HepG2 (cell line): Measurements from ENCODE around the gene PLAAT3. TPM values are rescaled to one million over a fixed set of nuclear protein-coding genes. Genes with fewer than 3 reads are reported as not detected.

ENCODE experiments used
- ATAC-seq: fragments of 200-7000 bp; cut with Tn5 transposase; 3 replicates; pipeline ENCODE4 v1.9.1; 2020; ENCODE audit warnings: mild to moderate bottlenecking, moderate library complexity
- BruUV-seq: library from RNA; stranded (reverse); fragments of 400-500 nt; replicated peaks from 2 replicates; lab custom pipeline; 2021; lab: Mats Ljungman, UMichigan
- CTCF ChIA-PET: fragments of 300-600 bp; formaldehyde crosslinking; extraction: SDS; loops from one replicate; lab custom pipeline; 2021; ENCODE audit warnings: low total read pairs, inconsistent platforms, low intra/inter-chr PET ratio; lab: Yijun Ruan, JAX
- POLR2A ChIA-PET: fragments of 350-600 bp; sonication (Branson Sonifier 250); formaldehyde crosslinking; loops from one replicate; lab custom pipeline; 2020; ENCODE audit warnings: antibody characterized with exemption, inconsistent platforms; lab: Yijun Ruan, JAX
- DNase-seq: peaks from one replicate; pipeline ENCODE4 v3.0.0-alpha.2; 2015; ENCODE audit warnings: low spot score
- FAIRE-seq: peaks from 3 replicates; lab custom pipeline; 2011; peaks lifted over from hg19 to GRCh38; lab: Jason Lieb, UNC
- H2AFZ ChIP-seq: one replicate; pipeline ENCODE4 v1.6.1; 2011; ENCODE audit warnings: low read length, inconsistent platforms
- H3K27ac ChIP-seq: fragments of 300-600 bp; 3 replicates; pipeline ENCODE4 v1.8.0; 2011; ENCODE audit warnings: mixed run types, mild to moderate bottlenecking, mixed read lengths, low read length, inconsistent platforms; ENCODE audit not compliant: insufficient read depth; ENCODE audit errors: extremely low read length
- H3K27me3 ChIP-seq, 2 experiments: fragments of 200-600 bp in 1 of 2; 2 replicates in 1 of 2; 3 replicates in 1 of 2; pipeline versions ENCODE4 v1.6.0 to v1.8.0; 2011; ENCODE audit warnings: low read length in 2 of 2, mild to moderate bottlenecking in 2 of 2, moderate library complexity in 2 of 2, inconsistent platforms in 1 of 2; ENCODE audit not compliant: insufficient read depth in 2 of 2, control insufficient read depth in 1 of 2
- H3K36me3 ChIP-seq, 2 experiments: fragments of 200-600 bp in 1 of 2; replicated peaks in 1 of 2; 2 replicates in 1 of 2; 3 replicates in 1 of 2; pipeline versions ENCODE4 v1.5.1 to v1.8.0; 2011; ENCODE audit warnings: low read length in 2 of 2, inconsistent platforms in 1 of 2; ENCODE audit not compliant: insufficient read depth in 2 of 2, control insufficient read depth in 1 of 2
- H3K4me1 ChIP-seq: 2 replicates; pipeline ENCODE4 v1.5.1; 2012; ENCODE audit warnings: low read length, inconsistent platforms; ENCODE audit not compliant: insufficient read depth
- H3K4me2 ChIP-seq: 2 replicates; pipeline ENCODE4 v1.6.0; 2011; ENCODE audit warnings: low read depth, low read length, inconsistent platforms
- H3K4me3 ChIP-seq, 3 experiments: fragments of 200-600 bp in 1 of 3; sonication (generic), shearing (Covaris generic) in 1 of 3; replicated peaks in 1 of 3; 2 replicates each; pipeline ENCODE4 v1.5.1; 2011 to 2016; ENCODE audit warnings: low read length in 3 of 3, inconsistent platforms in 2 of 3, low read depth in 2 of 3, mild to moderate bottlenecking in 2 of 3, control low read depth in 1 of 3, mixed read lengths in 1 of 3; ENCODE audit not compliant: insufficient read depth in 1 of 3
- H3K79me2 ChIP-seq: one replicate; pipeline ENCODE4 v1.6.1; 2011; ENCODE audit warnings: low read length, inconsistent platforms; ENCODE audit not compliant: insufficient read depth
- H3K9ac ChIP-seq: 2 replicates; pipeline ENCODE4 v1.6.0; 2011; ENCODE audit warnings: mild to moderate bottlenecking, low read depth, low read length, inconsistent platforms; ENCODE audit not compliant: insufficient read depth
- H3K9me3 ChIP-seq: 2 replicates; pipeline ENCODE4 v1.5.1; 2012; ENCODE audit warnings: mild to moderate bottlenecking, low read length
- H4K20me1 ChIP-seq: 2 replicates; pipeline ENCODE4 v1.6.0; 2011; ENCODE audit warnings: inconsistent platforms, mild to moderate bottlenecking, low read length, moderate library complexity; ENCODE audit not compliant: insufficient read depth
- ATF1 ChIP-seq: IDR thresholded peaks from 2 replicates; pipeline ENCODE4 v1.6.1; 2016; ENCODE audit warnings: mild to moderate bottlenecking, control low read depth
- DMAP1 ChIP-seq: IDR thresholded peaks from 2 replicates; pipeline ENCODE4 v1.6.1; 2016
- DNMT3B ChIP-seq: conservative IDR thresholded peaks from 2 replicates; pipeline ENCODE4 v1.6.1; 2016; ENCODE audit warnings: missing biosample characterization, control low read depth
- DPF2 ChIP-seq: sonication (generic); formaldehyde crosslinking; IDR thresholded peaks from 2 replicates; pipeline ENCODE4 v1.4.0; 2020; ENCODE audit warnings: mild to moderate bottlenecking, low read depth, missing genetic modification reagents, borderline replicate concordance
- EP300 ChIP-seq, 3 experiments: sonication (generic) in 1 of 3; formaldehyde crosslinking in 1 of 3; IDR thresholded peaks; 2 replicates each; pipeline versions ENCODE4 v1.5.1 to v1.6.1; 2011 to 2020; ENCODE audit warnings: low read depth in 2 of 3, low read length in 2 of 3, borderline replicate concordance in 1 of 3, improper control_type of control experiment in 1 of 3, mild to moderate bottlenecking in 1 of 3, missing genetic modification reagents in 1 of 3, moderate library complexity in 1 of 3
- JUN ChIP-seq: sonication (generic); formaldehyde crosslinking; IDR thresholded peaks from 2 replicates; pipeline ENCODE4 v1.4.0; 2020; ENCODE audit warnings: mild to moderate bottlenecking, missing genetic modification reagents
- JUND ChIP-seq: sonication (generic); formaldehyde crosslinking; IDR thresholded peaks from 2 replicates; pipeline ENCODE4 v1.8.0; 2022; ENCODE audit warnings: mild to moderate bottlenecking, missing genetic modification reagents
- NR2F6 ChIP-seq, 2 experiments: IDR thresholded peaks; 2 replicates each; pipeline ENCODE4 v1.6.1; 2016; ENCODE audit warnings: antibody characterized with exemption in 1 of 2, mild to moderate bottlenecking in 1 of 2
- PHF8 ChIP-seq: sonication (generic); formaldehyde crosslinking; IDR thresholded peaks from 2 replicates; pipeline ENCODE4 v1.5.0; 2020; ENCODE audit warnings: missing genetic modification reagents
- SYNCRIP ChIP-seq: fragments of 200-400 bp; formaldehyde crosslinking; IDR thresholded peaks from 2 replicates; pipeline ENCODE4 v1.6.1; 2018; ENCODE audit warnings: mild to moderate bottlenecking, low read depth, low read length; ENCODE audit not compliant: insufficient read depth
- ZC3H13 ChIP-seq: sonication (generic); formaldehyde crosslinking; IDR thresholded peaks from 2 replicates; pipeline ENCODE4 v1.8.1; 2023; ENCODE audit warnings: mild to moderate bottlenecking, missing genetic modification reagents, moderate library complexity
- ZNF234 ChIP-seq: sonication (generic); formaldehyde crosslinking; conservative IDR thresholded peaks from 2 replicates; pipeline ENCODE4 v1.5.1; 2020; ENCODE audit warnings: mild to moderate bottlenecking, missing genetic modification reagents
- ZNF567 ChIP-seq: sonication (generic); formaldehyde crosslinking; IDR thresholded peaks from 2 replicates; pipeline ENCODE4 v1.8.1; 2023; ENCODE audit warnings: mild to moderate bottlenecking, missing genetic modification reagents, borderline replicate concordance
- WGBS: methylation state at CpG from one replicate; pipeline ENCODE4 v1.1.6; 2017; ENCODE audit warnings: low lambda C conversion rate; 5-methylcytosine and 5-hydroxymethylcytosine counted together
- in situ Hi-C: cut with HindIII; loops from 2 replicates; pipeline ENCODE4 v1.10.0; 2017; ENCODE audit warnings: low pct_unique_long_range_greater_than_20kb; ENCODE audit not compliant: extremely low pct_ligation_motif_present
- intact Hi-C: fragments of 100-400 bp; cut with micrococcal nuclease; formaldehyde crosslinking; loops from one replicate; pipeline ENCODE4 v1.10.0; 2022; ENCODE audit not compliant: unreplicated experiment
- polyA plus RNA-seq, 8 experiments: library from polyadenylated mRNA; depleted of rRNA in 3 of 8; stranded (reverse) in 7 of 8; unstranded in 1 of 8; fragments of >200 nt; fragmentation: Illumina TruSeq in 4 of 8; extraction: Trizol in 4 of 8; gene quantifications; 2 replicates each; pipeline versions ENCODE4 v1.2.1 to v1.2.3, GENCODE V29; 2011 to 2016; ENCODE audit warnings: low read depth in 4 of 8, missing spikeins in 1 of 8, mixed read lengths in 1 of 8; ENCODE audit not compliant: insufficient read depth in 1 of 8
- total RNA-seq, 5 experiments: library from RNA; depleted of rRNA; stranded (reverse); fragments of >200 nt; fragmentation: Illumina TruSeq; extraction: Trizol; gene quantifications; 2 replicates each; pipeline ENCODE4 v1.2.3, GENCODE V29; 2016; ENCODE audit warnings: low read depth in 1 of 5
- TF ChIP-seq, protein P1 (sequence below): sonication (generic); formaldehyde crosslinking; IDR thresholded peaks from 2 replicates; pipeline ENCODE4 v1.8.0; 2022; ENCODE audit warnings: mild to moderate bottlenecking, missing genetic modification reagents, moderate library complexity
- TF ChIP-seq, protein P2 (sequence below): sonication (generic); formaldehyde crosslinking; conservative IDR thresholded peaks from 2 replicates; pipeline ENCODE4 v1.8.0; 2022; ENCODE audit warnings: missing genetic modification reagents

The PLAAT3 gene
- total and polyA plus RNA-seq, 2 of the 13 experiments (the other 11 are each of a cell fraction or from before 2014, with no cell fraction given): 9.3 to 16.4 TPM

DNA sequence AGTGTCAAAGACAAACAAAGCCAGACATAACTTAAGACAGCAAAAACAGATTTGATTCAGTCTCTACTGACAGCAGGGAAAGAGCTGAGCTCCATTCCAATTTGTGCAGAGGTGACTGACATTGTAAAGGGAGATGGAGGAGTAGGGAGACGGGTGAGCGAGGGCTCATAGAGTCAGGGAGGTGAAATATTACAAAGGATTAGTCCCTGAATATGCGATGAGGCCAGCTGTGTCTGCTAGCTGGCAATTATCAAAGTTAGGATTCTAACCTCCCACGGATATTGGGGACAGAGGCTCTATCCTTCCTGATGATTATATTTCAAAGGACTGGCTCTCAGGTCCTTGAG, 59.4 kb downstream of the PLAAT3 start (continued):
- no peak for TF ChIP-seq SYNCRIP

DNA sequence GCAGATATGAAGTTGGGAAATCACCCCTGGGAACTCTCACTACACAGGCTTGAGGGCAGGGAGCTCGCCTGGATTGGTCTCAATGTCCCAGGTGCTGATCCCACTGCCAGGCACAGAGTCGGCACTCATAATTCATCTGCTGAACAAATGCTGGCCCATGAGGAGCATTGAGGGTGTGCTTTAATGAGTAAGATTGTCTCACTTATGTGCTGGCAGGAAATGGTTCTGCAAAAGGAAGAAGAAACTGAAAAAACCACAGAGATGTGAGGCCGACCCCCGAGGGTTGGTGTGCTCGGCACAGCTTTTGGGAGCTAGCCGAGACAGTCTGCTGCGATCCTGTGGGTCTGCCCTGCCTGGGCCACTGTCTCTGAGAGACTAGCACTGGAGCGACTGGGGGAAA, 60.5 kb downstream of the PLAAT3 start:
- Histone ChIP-seq H3K27me3 (peaks cover 1 to 7% of the 10 kb centered on the region in 2 experiments; a peak in 3 of 5 replicates), H3K4me2 (no peak overlapping the region), H3K4me1 (peaks cover 4% of the 10 kb centered on the region; the same call in 1 of the 2 replicates), H3K4me3 (no peak overlapping the region), H3K79me2 (no peaks in the 10 kb centered on the region), H3K36me3 (no peaks in the 10 kb centered on the region), H2AFZ (no peak overlapping the region), H4K20me1 (no peaks in the 10 kb centered on the region)
- ChIA-PET CTCF (no interaction called here), POLR2A (no interaction called here)
- in situ Hi-C loops: no loop called here
- BruUV-seq: no TSS peak
- intact Hi-C loops: no loop called here
- FAIRE-seq: no peak
- ATAC-seq: no peak
- no peak for TF ChIP-seq ZNF234 (CRISPR knock-in tag)
- TF ChIP-seq, protein P1, sequence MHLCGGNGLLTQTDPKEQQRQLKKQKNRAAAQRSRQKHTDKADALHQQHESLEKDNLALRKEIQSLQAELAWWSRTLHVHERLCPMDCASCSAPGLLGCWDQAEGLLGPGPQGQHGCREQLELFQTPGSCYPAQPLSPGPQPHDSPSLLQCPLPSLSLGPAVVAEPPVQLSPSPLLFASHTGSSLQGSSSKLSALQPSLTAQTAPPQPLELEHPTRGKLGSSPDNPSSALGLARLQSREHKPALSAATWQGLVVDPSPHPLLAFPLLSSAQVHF (CRISPR knock-in tag): no peak
- no peak for TF ChIP-seq ATF1 (CRISPR knock-in tag)
- TF ChIP-seq JUN (CRISPR knock-in tag): no peak
- no peak for TF ChIP-seq DPF2 (CRISPR knock-in tag)
- no peak for TF ChIP-seq ZNF567 (CRISPR knock-in tag)
- TF ChIP-seq EP300 (IDR thresholded peaks at IDR 0.05; ENCODE audit: low read depth in 2 of 2, low read length in 2 of 2): no peak
- TF ChIP-seq EP300 (CRISPR knock-in tag; IDR thresholded peaks at IDR 0.05; ENCODE audit: borderline replicate concordance): no peak
- no peak for TF ChIP-seq NR2F6 (IDR thresholded peaks at IDR 0.05)
- no peak for TF ChIP-seq NR2F6 (CRISPR knock-in tag; IDR thresholded peaks at IDR 0.05)
- no peak for TF ChIP-seq JUND
- TF ChIP-seq, protein P2, sequence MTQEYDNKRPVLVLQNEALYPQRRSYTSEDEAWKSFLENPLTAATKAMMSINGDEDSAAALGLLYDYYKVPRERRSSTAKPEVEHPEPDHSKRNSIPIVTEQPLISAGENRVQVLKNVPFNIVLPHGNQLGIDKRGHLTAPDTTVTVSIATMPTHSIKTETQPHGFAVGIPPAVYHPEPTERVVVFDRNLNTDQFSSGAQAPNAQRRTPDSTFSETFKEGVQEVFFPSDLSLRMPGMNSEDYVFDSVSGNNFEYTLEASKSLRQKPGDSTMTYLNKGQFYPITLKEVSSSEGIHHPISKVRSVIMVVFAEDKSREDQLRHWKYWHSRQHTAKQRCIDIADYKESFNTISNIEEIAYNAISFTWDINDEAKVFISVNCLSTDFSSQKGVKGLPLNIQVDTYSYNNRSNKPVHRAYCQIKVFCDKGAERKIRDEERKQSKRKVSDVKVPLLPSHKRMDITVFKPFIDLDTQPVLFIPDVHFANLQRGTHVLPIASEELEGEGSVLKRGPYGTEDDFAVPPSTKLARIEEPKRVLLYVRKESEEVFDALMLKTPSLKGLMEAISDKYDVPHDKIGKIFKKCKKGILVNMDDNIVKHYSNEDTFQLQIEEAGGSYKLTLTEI (CRISPR knock-in tag): no peak
- TF ChIP-seq DNMT3B: no peak
- TF ChIP-seq DMAP1 (CRISPR knock-in tag): no peak
- TF ChIP-seq PHF8 (CRISPR knock-in tag): no peak
- no peak for TF ChIP-seq ZC3H13 (CRISPR knock-in tag)
- TF ChIP-seq, all 625 proteins: peak for 0
- DNase-seq: no peak
- H3K9me3 ChIP-seq: no peaks in the 10 kb centered on the region
- 63% methylated on average over 8 of the region's 8 CpGs for WGBS
- no peak overlapping the region for H3K27ac ChIP-seq
- H3K9ac ChIP-seq: no peak overlapping the region
